Neural progenitor cell (in vitro differentiated cells): ENCODE measurements around the gene ZNF516. TPM values are rescaled to one million over a fixed set of nuclear protein-coding genes. Genes with fewer than 3 reads are reported as not detected.
A peak's percentile ranks its signal among the peaks of the same experiment; 100 is the strongest.

ENCODE experiments used
- DNase-seq: peaks from one replicate; pipeline ENCODE4 v3.0.0-alpha.2; 2016; ENCODE audit warnings: low spot score
- H2AFZ ChIP-seq: fragments of 200-600 bp; sonication (generic); replicated peaks from 2 replicates; pipeline ENCODE4 v1.6.1; 2016; ENCODE audit warnings: antibody characterized with exemption
- H3F3A ChIP-seq: fragments of 200-600 bp; sonication (generic); 2 replicates; pipeline ENCODE4 v1.6.1; 2016; ENCODE audit warnings: antibody characterized with exemption, low read depth
- H3K27ac ChIP-seq: fragments of 200-600 bp; sonication (generic); 2 replicates; pipeline ENCODE4 v1.5.1; 2016; ENCODE audit warnings: mild to moderate bottlenecking
- H3K27me3 ChIP-seq: fragments of 200-600 bp; sonication (generic); 2 replicates; pipeline ENCODE4 v1.6.1; 2016; ENCODE audit warnings: mild to moderate bottlenecking, moderate library complexity
- H3K36me3 ChIP-seq: fragments of 200-600 bp; sonication (generic); 2 replicates; pipeline ENCODE4 v1.5.1; 2016
- H3K4me1 ChIP-seq: fragments of 200-600 bp; sonication (generic); 2 replicates; pipeline ENCODE4 v1.6.1; 2016; ENCODE audit warnings: mixed run types
- H3K4me2 ChIP-seq: fragments of 200-600 bp; sonication (generic); 2 replicates; pipeline ENCODE4 v1.6.1; 2016
- H3K4me3 ChIP-seq: fragments of 200-600 bp; sonication (generic); 2 replicates; pipeline ENCODE4 v1.5.1; 2016
- H3K79me2 ChIP-seq: fragments of 200-600 bp; sonication (generic); 2 replicates; pipeline ENCODE4 v1.6.1; 2016; ENCODE audit warnings: low read depth
- H3K9ac ChIP-seq: fragments of 200-600 bp; sonication (generic); 2 replicates; pipeline ENCODE4 v1.6.1; 2016
- H3K9me3 ChIP-seq: fragments of 200-600 bp; sonication (generic); 2 replicates; pipeline ENCODE4 v1.5.1; 2016; ENCODE audit warnings: low read depth
- H4K20me1 ChIP-seq: fragments of 200-600 bp; sonication (generic); 2 replicates; pipeline ENCODE4 v1.6.1; 2016; ENCODE audit warnings: low read depth
- H3K27ac Mint-ChIP-seq: 3 replicates; pipeline ENCODE4 v1.8.0; 2021; ENCODE audit warnings: mixed read lengths
- H3K27me3 Mint-ChIP-seq: 2 replicates; pipeline ENCODE4 v1.8.0; 2022; ENCODE audit warnings: low read depth, mild to moderate bottlenecking, inconsistent platforms, moderate library complexity, mixed read lengths; ENCODE audit not compliant: insufficient read depth
- H3K36me3 Mint-ChIP-seq: 3 replicates; pipeline ENCODE4 v1.8.0; 2021; ENCODE audit warnings: mixed read lengths
- H3K4me1 Mint-ChIP-seq: 3 replicates; pipeline ENCODE4 v1.8.0; 2021; ENCODE audit warnings: mixed read lengths
- H3K4me3 Mint-ChIP-seq: 3 replicates; pipeline ENCODE4 v1.8.0; 2021; ENCODE audit warnings: mild to moderate bottlenecking, moderate library complexity, mixed read lengths
- H3K9me3 Mint-ChIP-seq: 3 replicates; pipeline ENCODE4 v1.8.0; 2020; ENCODE audit warnings: mixed read lengths
- CTCF ChIP-seq: fragments of 200-600 bp; sonication (generic); IDR thresholded peaks from 2 replicates; pipeline ENCODE4 v1.5.1; 2017; ENCODE audit warnings: antibody characterized with exemption, mild to moderate bottlenecking
- EZH2 ChIP-seq: fragments of 200-600 bp; sonication (generic); IDR thresholded peaks from 2 replicates; pipeline ENCODE4 v1.6.1; 2017; ENCODE audit warnings: antibody characterized with exemption, mild to moderate bottlenecking, moderate library complexity
- EZH2phosphoT487 ChIP-seq: fragments of 200-600 bp; sonication (generic); IDR thresholded peaks from 2 replicates; pipeline ENCODE4 v1.6.1; 2017; ENCODE audit warnings: antibody characterized with exemption
- total RNA-seq: library from RNA; depleted of rRNA; stranded (reverse); fragments of >200 nt; gene quantifications from 2 replicates; pipeline ENCODE4 v1.2.3, GENCODE V29; 2015; ENCODE audit warnings: low replicate concordance

Gene ZNF516
- total RNA-seq, 1 donor from 2014 or later, result 45.5 TPM

DNA sequence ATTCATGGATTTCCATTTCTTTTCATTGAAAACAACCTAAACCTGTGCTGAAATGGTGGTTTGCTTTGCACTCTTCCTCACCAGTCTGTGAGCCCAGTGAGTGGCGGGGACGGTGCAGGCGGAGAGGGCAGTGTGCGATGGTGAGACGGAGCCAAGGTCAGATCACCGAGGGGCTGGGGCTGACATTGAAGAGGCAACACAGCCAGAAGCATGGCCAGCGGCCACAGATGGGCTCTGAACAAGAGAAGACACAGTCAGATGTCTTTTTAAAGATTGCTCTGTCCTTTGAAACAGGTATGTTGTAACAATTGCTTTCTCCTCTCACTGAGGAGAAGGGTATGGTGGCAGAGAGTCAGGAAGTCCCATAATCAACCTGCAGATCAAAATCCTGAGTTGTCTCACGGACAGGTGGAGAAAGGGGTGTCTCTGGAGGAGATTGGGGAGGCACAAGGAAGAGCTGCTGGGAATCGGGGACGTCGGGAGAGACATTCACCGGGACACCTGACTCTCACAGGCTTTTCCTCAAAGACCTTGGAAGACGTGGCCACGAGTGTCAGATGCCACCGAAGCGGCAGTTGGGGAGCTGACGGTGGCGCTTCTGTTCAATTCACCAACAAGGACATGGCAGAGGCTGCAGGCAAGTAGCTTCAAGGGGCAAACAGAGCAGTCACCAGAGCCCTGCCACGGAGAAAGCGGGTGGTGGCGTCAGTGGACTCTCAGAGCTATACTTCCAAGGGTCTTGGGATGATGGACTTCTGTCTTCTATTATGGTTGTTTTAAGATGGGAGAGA, 12.1 kb upstream of the ZNF516 start:
- Histone ChIP-seq H3K4me1 (peaks cover 17% of the 10 kb centered on the region), H3K27me3 (no peaks in the 10 kb centered on the region), H3K9me3 (no peaks in the 10 kb centered on the region), H3K4me2 (no peak overlapping the region), H3F3A (peaks cover 22% of the 10 kb centered on the region), H3K4me3 (no peak overlapping the region), H2AFZ (no peak overlapping the region), H3K9ac (no peak overlapping the region), H3K36me3 (no peaks in the 10 kb centered on the region), H3K27ac (no peak overlapping the region), H4K20me1 (no peaks in the 10 kb centered on the region), H3K79me2 (no peaks in the 10 kb centered on the region)
- Mint-ChIP-seq H3K27ac (peak overlapping the region; percentile 51), H3K9me3 (peaks cover 5% of the 10 kb centered on the region), H3K27me3 (peaks cover 2% of the 10 kb centered on the region), H3K4me3 (no peak overlapping the region), H3K4me1 (peaks cover 29% of the 10 kb centered on the region), H3K36me3 (no peaks in the 10 kb centered on the region)
- TF ChIP-seq CTCF (no peak), EZH2 (no peak), EZH2phosphoT487 (no peak)
- DNase-seq, result no peak

- no peak overlapping the region for H3K27ac ChIP-seq
Measured at GRCh38 chr18:76506395-76506794, 11.4 kb upstream of the ZNF516 start.

GRCh38 chr18:76505614-76506013, 10.6 kb upstream of the ZNF516 start:
- Histone ChIP-seq H3K27me3 (no peaks in the 10 kb centered on the region), H3K27ac (no peak overlapping the region), H3F3A (peaks cover 23% of the 10 kb centered on the region), H3K79me2 (no peaks in the 10 kb centered on the region), H3K4me1 (peaks cover 17% of the 10 kb centered on the region), H3K4me3 (no peak overlapping the region), H3K4me2 (no peak overlapping the region), H3K36me3 (no peaks in the 10 kb centered on the region), H3K9ac (no peak overlapping the region), H3K9me3 (no peaks in the 10 kb centered on the region), H2AFZ (no peak overlapping the region), H4K20me1 (no peaks in the 10 kb centered on the region)
- H3K27ac Mint-ChIP-seq, result no peak overlapping the region
- H3K9me3 Mint-ChIP-seq, result peaks cover 9% of the 10 kb centered on the region
- H3K27me3 Mint-ChIP-seq, result peaks cover 2% of the 10 kb centered on the region
- peaks cover 29% of the 10 kb centered on the region for H3K4me1 Mint-ChIP-seq
- DNase-seq, result no peak
- H3K36me3 Mint-ChIP-seq, result no peaks in the 10 kb centered on the region
- TF ChIP-seq EZH2 (no peak), EZH2phosphoT487 (no peak), CTCF (no peak)
- no peak overlapping the region for H3K4me3 Mint-ChIP-seq

More at GRCh38 chr18:76506395-76506794, 11.4 kb upstream of the ZNF516 start:
- H3K9me3 ChIP-seq, result no peaks in the 10 kb centered on the region
- H3K4me3 ChIP-seq, result no peak overlapping the region
- Mint-ChIP-seq H3K4me1 (peaks cover 29% of the 10 kb centered on the region), H3K27ac (no peak overlapping the region), H3K9me3 (peaks cover 9% of the 10 kb centered on the region), H3K27me3 (peaks cover 2% of the 10 kb centered on the region), H3K4me3 (no peak overlapping the region), H3K36me3 (no peaks in the 10 kb centered on the region)
- no peak overlapping the region for H3K4me2 ChIP-seq
- no peaks in the 10 kb centered on the region for H3K36me3 ChIP-seq
- H3K27me3 ChIP-seq, result no peaks in the 10 kb centered on the region
- no peak for DNase-seq
- H2AFZ ChIP-seq, result no peak overlapping the region
- peaks cover 17% of the 10 kb centered on the region for H3K4me1 ChIP-seq
- no peak overlapping the region for H3K9ac ChIP-seq
- H4K20me1 ChIP-seq, result no peaks in the 10 kb centered on the region
- TF ChIP-seq EZH2phosphoT487 (no peak), EZH2 (no peak), CTCF (no peak)
- no peaks in the 10 kb centered on the region for H3K79me2 ChIP-seq
- peaks cover 22% of the 10 kb centered on the region for H3F3A ChIP-seq
